CD4-positive, alpha-beta T cell treated with Interleukin-17A for 4 hours (primary cell): ENCODE data around the gene CDH15.
"Not testable (repeated sequence)": the region's sequence is repeated elsewhere in the genome, so short reads cannot be mapped to it uniquely, and the experiment has no call there.

Experiments
- DNase-seq: peaks from one replicate; pipeline ENCODE4 v3.0.0-alpha.2; 2020; ENCODE audit warnings: mixed read lengths

CDH15 gene

GRCh38 chr16:89173174-89173921, 1.8 kb downstream of the CDH15 start:
- DNase-seq = no peak

DNA sequence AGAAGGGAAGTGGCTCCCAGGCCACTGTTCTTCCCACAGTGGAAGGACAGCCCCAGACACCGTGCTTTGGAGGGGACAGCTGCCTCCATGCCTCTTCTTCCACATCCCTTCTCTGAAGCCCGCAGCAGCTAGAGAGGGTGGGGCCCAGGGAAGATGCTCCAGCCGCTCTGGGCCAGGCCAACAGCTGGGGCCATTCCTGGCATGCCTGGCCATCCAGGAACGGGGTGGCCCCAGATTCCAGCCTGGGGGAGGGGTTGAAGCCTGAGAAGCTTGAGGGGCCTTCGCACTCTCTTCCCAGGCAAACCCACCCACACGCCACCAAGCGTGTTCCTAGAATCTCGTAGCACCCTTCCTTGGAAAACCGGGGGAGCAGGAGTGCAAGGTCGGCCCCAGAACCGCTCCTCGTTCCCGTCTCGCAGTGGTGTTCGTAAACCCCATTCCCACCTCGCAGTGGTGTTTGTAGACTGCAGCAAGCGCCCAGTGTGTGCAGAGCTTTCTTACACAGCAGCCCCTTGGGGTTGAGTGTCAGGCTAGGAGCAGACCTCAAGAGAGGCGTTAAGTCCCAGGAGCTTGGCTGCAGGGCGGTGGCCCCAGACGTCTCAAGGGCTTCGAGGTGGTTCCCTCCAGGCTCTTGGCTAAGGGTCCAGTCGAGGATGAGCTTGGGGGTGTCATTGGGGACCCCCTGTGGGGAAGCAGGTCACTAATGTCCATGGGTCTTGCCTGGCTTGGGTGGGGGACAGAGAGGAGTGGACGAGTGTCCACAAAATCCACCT, 2.7 kb downstream of the CDH15 start:
- DNase-seq = no peak

DNA sequence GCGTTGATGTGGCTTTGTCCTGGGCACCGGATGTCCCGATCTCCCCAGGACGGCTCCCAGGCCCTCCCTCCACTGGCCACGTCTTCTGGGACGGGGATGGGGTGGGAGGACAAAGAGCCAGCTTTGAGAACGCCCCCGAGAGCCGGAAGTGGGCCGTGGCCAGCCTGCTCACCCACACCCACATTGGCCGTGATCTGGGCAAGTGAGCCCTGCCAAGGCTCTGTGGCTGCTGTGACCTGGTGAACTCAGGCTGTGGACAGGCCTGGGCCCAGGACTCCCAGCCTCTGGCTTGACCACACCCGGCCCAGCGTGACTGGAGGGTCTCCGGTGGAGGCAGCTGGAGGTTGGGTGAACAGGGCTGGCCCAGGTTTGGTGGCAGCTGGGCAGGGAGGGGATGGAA, 3.3 kb downstream of the CDH15 start:
- DNase-seq = no peak

GRCh38 chr16:89175280-89176146, 4.0 kb downstream of the CDH15 start:
- no peak for DNase-seq

GRCh38 chr16:89176147-89176690, 4.7 kb downstream of the CDH15 start:
- no peak for DNase-seq

DNA sequence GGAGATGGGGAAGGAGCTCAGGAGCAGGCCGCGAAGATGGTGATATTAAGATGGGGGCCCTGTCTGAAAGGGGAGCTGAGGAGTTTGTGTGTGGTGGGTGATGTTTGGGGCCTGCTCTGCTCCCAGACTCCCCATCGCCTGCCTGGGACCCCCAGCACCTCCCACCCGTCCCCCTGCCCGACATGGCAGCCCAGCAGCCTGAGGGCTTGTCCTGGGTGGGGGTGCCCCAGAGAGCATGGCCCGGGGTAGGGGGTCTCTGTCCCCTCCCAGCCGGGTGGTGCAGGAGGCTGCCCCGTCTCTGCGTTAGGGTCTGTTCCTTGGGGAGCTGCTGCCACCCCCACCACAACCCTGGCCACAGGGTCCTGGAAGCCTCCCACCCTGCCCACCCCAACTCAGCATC, 5.2 kb downstream of the CDH15 start:
- DNase-seq = no peak

- DNase-seq = no peak
Measured at GRCh38 chr16:89177501-89177900, 6.0 kb downstream of the CDH15 start.

DNA sequence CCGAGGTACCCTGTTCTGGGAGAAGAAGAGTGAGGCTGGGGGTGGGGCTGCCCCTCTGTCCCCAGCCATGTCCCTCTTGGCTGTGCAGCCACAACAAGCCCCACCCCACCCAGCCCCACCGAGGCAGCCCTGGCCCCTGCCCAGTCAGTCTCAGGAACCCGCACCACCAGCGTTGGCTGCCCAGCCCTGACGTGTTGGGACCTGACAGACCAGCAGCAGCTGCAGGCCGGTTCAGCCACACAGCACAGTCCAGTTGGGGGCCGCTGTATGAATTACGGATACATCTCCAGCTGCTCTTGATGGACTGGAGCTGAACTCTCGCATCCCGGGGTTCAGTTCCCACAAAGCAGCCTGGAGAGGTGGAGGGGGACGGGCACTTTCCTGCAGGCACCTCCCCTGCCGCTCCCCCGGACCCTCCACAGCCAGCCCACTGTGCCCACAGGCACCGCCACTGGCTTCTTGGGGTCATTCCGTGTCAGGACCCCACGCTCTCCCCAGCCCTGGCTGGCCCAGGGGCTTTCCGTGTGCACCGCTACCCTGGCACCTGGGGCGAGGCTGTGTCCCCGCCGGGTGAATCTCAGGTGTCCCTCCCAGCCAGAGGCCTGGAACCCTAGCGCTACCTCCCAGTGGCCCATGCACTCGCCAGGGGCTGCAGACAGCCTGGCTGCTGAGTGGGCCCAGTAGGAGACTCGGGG, 7.1 kb downstream of the CDH15 start:
- DNase-seq = no peak

GRCh38 chr16:89179148-89179484, 7.6 kb downstream of the CDH15 start:
- DNase-seq = no peak

GRCh38 chr16:89179656-89180315, 8.2 kb downstream of the CDH15 start:
- DNase-seq = no peak

DNA sequence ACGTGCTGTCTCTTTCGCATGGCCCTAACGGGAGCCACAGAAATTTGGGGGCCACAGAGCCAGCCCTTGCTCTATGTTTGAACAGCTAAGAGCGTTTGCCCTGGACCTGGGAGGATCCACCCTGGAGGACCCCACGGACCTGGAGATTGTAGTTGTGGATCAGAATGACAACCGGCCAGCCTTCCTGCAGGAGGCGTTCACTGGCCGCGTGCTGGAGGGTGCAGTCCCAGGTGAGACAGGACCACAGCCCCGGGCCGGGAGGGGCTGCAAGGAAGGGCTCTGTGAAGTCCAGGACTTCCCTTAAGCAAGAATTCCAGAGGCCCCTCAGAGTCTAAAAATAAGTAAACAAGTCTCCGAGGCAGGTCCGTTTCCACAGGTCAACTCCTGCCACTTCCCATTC, 11.9 kb downstream of the CDH15 start:
- no peak for DNase-seq

DNA sequence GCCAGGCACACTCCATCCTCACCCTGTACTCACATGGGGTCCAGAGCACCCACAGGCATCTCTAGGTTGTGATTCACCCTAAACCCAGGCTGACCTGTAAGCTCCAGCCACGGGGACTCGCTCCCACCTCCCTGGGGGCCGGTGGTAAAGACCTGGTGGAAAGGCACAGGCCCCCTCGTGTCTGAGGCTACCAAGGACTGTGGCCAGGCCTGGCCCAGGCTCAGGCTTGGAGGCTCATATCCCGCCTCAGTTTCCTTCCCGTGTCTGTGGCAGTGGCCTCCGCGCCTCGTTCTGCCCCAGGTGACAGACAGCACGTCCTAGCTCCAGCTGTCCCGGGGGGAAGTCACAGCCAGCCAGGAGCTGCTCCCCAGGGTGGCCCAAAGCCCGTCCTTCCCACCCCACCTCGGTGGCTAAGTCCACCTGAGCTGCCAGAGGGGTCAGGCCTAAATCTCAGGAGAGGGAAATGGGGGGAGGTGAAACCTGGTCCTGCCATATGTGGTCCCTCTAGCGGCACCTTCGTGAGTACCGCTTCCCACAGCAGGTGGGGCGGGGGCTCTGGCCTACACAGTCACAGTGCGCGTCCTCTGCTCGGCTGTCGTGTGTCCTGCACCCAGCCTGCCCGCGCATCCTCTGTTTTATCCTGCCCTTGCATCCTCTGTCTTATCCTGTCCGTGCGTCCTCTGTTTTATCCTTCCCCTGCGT, 12.6 kb downstream of the CDH15 start:
- no peak for DNase-seq

GRCh38 chr16:89184677-89184932, 13.1 kb downstream of the CDH15 start:
- no peak for DNase-seq

GRCh38 chr16:89184933-89185794, 13.6 kb downstream of the CDH15 start:
- no peak for DNase-seq

DNA sequence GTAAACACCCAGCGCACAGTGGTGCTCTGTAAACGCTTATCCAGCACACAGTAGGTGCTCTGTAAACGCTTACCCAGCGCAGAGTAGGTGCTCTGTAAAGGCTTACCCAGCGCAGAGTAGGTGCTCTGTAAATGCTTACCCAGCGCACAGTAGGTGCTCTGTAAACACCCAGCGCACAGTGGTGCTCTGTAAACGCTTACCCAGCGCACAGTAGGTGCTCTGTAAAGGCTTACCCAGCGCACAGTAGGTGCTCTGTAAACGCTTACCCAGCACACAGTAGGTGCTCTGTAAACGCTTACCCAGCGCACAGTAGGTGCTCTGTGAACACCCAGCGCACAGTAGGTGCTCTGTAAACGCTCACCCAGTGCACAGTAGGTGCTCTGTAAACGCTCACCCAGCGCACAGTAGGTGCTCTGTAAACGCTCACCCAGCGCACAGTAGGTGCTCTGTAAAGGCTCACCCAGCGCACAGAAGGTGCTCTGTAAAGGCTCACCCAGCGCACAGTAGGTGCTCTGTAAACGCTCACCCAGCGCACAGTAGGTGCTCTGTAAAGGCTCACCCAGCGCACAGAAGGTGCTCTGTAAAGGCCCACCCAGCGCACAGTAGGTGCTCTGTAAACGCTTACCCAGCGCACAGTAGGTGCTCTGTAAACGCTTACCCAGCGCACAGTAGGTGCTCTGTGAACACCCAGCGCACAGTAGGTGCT, 14.5 kb downstream of the CDH15 start:
- DNase-seq = not testable (repeated sequence)

GRCh38 chr16:89186593-89187031, 15.1 kb downstream of the CDH15 start:
- not testable (repeated sequence) for DNase-seq

- DNase-seq = no peak
Measured at GRCh38 chr16:89187032-89187769, 15.7 kb downstream of the CDH15 start.

- DNase-seq = no peak
Measured at GRCh38 chr16:89187770-89188392, 16.3 kb downstream of the CDH15 start.
